GM19397 (cell line): ENCODE measurements around the gene LTBP2.

Source experiments
- ATAC-seq: cut with Tn5 transposase; IDR thresholded peaks from one replicate; pipeline ENCODE4 v1.9.1; 2021; ENCODE audit warnings: mild to moderate bottlenecking, moderate library complexity; ENCODE audit not compliant: unreplicated experiment

Gene LTBP2

GRCh38 chr14:74614508-74615495 lies 2.8 kb upstream of the LTBP2 start:
- ATAC-seq: no peak

DNA sequence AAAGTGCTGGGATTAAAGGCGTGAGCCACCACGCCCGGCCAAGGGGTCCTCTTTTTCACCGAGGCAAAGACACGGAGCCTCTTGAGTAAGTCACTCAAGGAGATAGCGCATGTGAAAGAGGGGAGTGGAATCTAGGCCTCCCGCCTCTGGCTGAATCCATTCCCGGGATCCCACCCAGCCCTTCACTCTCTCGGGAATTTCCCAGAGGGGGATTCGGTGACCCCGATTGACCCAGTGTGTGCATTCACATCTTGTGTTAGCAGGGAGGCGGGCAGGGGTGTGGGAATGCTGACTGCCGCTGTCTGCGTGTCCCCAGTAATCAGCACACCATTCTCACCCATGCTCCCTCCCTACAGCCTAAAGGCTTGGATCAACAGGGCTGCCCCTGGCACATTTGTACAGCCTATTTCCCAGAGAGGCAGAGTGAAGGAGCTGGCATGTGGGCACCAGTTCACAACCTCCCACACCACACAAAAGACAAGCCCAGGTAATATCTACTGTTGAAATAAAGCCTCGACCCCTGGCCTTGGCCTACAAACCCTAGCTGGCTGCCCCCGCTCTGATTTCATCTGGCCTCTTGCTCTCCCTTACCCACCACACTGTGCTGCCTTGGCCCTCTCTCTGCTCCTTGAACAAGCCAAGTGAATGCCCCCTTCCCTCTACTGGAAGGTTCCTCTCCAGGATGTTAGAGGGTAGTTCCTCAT lies 1.3 kb upstream of the LTBP2 start:
- no peak for ATAC-seq

DNA sequence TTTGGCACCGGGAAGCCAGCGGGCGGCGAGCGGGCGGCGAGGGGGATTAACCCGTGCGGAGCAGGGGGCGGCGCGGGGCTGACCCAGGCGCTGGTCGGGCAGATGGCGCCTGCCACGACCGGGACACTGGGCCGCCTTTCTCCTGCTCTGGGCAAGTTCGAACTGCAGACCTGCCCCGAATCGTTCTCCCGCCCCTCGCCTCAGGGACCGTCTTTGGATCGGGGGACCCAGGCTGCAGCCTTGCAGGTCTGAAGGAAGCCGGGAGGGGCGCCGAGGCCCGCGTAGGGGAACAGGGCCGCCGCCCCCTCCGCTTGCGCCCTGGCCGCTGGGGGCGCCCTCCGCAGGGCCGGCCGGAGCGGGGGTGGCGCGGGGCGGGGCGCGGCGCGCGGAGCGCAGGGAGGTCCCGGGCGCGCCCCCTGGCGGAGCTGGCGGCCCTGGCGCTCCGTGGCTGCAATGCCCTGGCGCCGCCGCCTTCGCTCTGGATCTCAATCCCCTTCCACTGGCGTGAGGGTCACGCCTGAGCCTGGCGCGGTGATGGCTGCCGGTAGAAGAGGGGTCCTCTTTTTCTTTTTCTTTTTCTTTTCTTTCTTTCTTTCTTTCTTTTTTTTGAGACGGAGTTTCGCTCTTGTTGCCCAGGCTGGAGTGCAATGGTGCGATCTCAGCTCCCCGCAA lies 449 bp upstream of the LTBP2 start:
- ATAC-seq: peak; percentile 75

GRCh38 chr14:74610866-74611649 lies 979 bp downstream of the LTBP2 start:
- ATAC-seq: no peak

DNA sequence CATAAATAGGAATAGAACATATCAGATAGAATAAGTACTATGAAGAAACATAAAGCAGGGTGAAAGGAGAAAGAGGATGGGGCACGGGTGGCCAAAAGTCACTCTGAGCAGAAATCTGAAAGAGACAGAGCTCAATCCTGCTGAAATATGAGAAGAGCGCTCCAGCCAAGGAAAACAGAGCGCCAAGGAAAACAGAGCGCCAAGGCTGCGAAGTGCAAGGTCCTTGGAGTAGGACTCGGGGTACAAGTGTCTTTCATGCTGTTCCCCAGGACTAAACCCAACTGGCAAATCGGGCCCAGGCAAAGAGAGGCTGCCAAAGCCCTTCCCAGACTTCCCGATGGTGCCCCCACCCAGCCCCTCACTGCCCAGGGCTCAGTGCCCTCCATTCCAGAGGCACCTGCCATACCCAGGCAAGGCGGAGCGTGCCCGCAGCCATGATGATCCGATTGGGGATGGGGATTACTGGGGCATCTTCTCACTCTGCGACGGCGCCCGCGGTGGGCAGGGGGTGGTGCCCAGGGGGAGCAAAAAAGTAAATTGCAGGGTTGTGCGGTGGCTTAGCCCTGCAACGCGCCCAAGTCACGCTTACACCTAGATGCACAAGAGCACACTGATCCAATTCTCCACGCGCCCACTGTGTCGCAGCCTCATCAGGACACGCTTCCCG lies 1.7 kb downstream of the LTBP2 start:
- no peak for ATAC-seq

GRCh38 chr14:74609721-74610120 lies 2.3 kb downstream of the LTBP2 start:
- no peak for ATAC-seq

GRCh38 chr14:74608959-74609611 lies 3.0 kb downstream of the LTBP2 start:
- no peak for ATAC-seq

GRCh38 chr14:74606727-74607126 lies 5.3 kb downstream of the LTBP2 start:
- ATAC-seq: no peak

- no peak for ATAC-seq
Observed at GRCh38 chr14:74605531-74606223, 6.4 kb downstream of the LTBP2 start.

GRCh38 chr14:74604911-74605310 lies 7.1 kb downstream of the LTBP2 start:
- ATAC-seq: no peak

DNA sequence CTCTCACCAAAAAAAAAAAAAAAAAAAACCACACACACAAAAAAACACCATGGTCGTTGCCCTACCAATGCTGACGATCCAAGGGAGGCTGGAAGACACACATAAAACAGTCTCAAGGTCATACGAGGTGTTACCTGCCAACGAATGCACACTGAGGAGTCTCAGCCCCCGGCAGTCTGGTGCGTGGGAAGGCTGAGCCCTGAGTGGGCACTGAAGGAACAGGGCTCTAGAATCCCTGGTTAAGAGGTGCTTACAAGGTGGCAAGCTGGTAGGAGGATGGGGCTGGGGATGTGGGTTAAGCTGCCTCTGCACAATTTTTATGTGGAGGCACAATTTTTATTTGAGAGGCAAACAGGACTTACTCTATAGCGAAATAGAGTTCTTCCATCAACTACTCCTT lies 7.9 kb downstream of the LTBP2 start:
- no peak for ATAC-seq

DNA sequence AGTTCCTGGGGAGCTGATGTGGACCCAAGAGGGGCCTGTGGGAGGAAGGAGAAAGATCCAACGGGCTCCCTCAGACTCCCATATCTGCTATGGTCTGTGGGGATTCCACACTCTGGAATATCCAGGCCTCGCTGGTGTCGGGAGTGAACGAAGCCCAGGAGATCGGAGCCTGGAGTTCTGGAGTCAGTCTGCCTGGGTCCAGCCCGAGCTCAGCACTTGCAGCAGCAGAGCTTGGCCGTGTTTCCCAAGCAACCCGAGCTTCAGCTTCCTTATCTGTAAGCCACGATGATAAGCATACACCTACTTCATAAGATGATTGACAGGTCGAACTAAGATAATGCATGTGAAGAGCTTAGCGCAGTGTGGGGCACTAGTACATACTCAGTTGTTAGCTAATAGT lies 10.1 kb downstream of the LTBP2 start:
- no peak for ATAC-seq

DNA sequence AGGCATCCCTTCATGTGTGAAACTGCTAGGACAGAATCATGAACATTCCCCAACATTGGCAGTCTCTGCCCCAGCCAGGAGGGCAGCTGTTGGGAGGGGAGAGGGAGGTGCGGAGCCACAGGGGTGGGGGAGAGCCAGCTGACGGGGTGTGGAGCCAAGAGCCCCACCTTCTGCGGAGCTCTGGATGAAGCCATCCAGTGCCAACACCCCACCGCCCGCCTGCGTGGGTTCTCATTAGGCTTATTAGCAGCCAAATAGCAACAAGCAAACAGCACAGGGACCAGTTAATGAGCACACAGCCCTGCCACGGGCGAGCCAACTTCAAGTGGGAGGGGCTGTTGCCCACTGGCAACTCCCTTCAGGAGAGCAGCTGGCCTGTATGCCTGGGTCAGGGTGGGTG lies 12.1 kb downstream of the LTBP2 start:
- ATAC-seq: no peak

DNA sequence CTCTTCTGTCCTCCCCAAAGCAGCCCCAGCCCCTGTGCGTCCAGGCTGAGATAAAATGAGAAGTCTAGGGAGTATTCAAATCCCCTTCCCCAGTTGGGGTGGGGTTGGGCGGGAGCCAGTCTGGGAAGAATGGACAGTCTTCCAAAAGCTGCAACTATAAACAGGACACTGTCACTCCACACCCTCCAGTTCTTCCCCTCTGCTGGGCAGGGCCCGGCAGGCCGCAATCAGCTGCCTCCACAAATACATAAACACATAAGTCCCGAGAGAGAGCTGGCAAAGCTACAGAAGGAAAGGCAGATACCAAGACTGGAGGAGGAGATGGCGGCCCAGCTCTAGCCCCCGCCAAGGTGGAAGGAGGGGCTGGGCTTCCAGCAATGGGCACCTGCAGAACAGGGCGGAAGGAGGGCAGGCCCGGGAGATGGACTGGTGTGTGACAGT lies 12.7 kb downstream of the LTBP2 start:
- no peak for ATAC-seq

- no peak for ATAC-seq
Observed at GRCh38 chr14:74596741-74597450, 15.1 kb downstream of the LTBP2 start.

GRCh38 chr14:74595006-74595735 lies 16.9 kb downstream of the LTBP2 start:
- no peak for ATAC-seq

DNA sequence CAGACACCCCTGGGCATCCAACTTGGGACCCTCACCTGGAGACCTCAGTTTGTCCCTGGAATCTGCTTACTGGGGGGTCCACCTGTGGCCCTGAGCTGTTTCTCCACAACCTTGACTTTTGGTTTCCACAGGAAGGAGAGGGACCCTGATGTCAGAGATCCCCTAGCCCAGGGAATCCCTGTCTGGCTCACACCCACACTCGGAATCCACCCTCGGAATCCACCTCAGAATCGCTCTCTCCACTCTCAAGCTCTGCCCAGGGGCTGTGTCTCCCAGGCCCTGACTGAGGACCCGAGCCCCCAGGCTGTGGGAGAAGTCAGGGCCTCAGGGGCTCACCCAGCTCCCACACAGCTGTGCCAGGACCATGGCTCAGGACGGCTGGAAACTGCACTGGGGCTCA lies 17.4 kb downstream of the LTBP2 start:
- no peak for ATAC-seq

GRCh38 chr14:74594029-74594428 lies 18.0 kb downstream of the LTBP2 start:
- no peak for ATAC-seq
